ENCODE data around the gene TMEM259. TPM values are rescaled to one million over a fixed set of nuclear protein-coding genes. Genes with fewer than 3 reads are reported as not detected.

TMEM259 gene
- total and polyA plus RNA-seq, 2 experiments from 2014 or later, result 82.8 to 196 TPM

GRCh38 chr19:995051-995827 lies 25.7 kb downstream of the TMEM259 start:
- Histone ChIP-seq H3K9me2 (ENCODE audit: insufficient read depth) (no peaks in the 10 kb centered on the region), H2AFZ (no peak overlapping the region), H3K36me3 (ENCODE audit: insufficient read depth) (no peaks in the 10 kb centered on the region; the same call in 1 of the 2 replicates), H3K27ac (ENCODE audit: low read depth) (no peak overlapping the region), H3K4me3 (no peak overlapping the region), H3K4me1 (ENCODE audit: insufficient read depth) (no peaks in the 10 kb centered on the region), H4K20me1 (replicated peaks; ENCODE audit: insufficient read depth) (peaks cover 2% of the 10 kb centered on the region; the same call in 1 of the 2 replicates), H3K79me2 (replicated peaks; ENCODE audit: insufficient read depth) (no peaks in the 10 kb centered on the region), H3K4me2 (no peak overlapping the region), H3F3A (replicated peaks; ENCODE audit: low read depth) (peaks cover 27% of the 10 kb centered on the region), H3K27me3 (ENCODE audit: insufficient read depth) (peaks cover 31% of the 10 kb centered on the region)
- Mint-ChIP-seq H3K4me1 (no peaks in the 10 kb centered on the region; the same call in 1 of the 3 replicates), H3K4me3 (no peak overlapping the region), H3K36me3 (ENCODE audit: low read depth) (peaks cover 11% of the 10 kb centered on the region), H3K27me3 (ENCODE audit: insufficient read depth, low read depth, poor library complexity) (peaks cover 38% of the 10 kb centered on the region), H3K9me3 (no peaks in the 10 kb centered on the region), H3K27ac (no peak overlapping the region)
- ATAC-seq (no peak; the same call in 2 of the 3 replicates), DNase-seq (ENCODE audit: low spot score) (no peak)
- TF ChIP-seq EZH2phosphoT487 (IDR thresholded peaks at IDR 0.05; ENCODE audit: unreplicated experiment), result no peak
- no peak for TF ChIP-seq CREB1 (CRISPR knock-in tag; IDR thresholded peaks at IDR 0.05; ENCODE audit: low read depth)
- TF ChIP-seq, protein P1, sequence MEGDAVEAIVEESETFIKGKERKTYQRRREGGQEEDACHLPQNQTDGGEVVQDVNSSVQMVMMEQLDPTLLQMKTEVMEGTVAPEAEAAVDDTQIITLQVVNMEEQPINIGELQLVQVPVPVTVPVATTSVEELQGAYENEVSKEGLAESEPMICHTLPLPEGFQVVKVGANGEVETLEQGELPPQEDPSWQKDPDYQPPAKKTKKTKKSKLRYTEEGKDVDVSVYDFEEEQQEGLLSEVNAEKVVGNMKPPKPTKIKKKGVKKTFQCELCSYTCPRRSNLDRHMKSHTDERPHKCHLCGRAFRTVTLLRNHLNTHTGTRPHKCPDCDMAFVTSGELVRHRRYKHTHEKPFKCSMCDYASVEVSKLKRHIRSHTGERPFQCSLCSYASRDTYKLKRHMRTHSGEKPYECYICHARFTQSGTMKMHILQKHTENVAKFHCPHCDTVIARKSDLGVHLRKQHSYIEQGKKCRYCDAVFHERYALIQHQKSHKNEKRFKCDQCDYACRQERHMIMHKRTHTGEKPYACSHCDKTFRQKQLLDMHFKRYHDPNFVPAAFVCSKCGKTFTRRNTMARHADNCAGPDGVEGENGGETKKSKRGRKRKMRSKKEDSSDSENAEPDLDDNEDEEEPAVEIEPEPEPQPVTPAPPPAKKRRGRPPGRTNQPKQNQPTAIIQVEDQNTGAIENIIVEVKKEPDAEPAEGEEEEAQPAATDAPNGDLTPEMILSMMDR (conservative IDR thresholded peaks at IDR 0.05; ENCODE audit: low read depth in 2 of 2), result no peak
- TF ChIP-seq ZNF462 (CRISPR knock-in tag; IDR thresholded peaks at IDR 0.05), result no peak
- TF ChIP-seq EZH2 (IDR thresholded peaks at IDR 0.05; ENCODE audit: low read depth, unreplicated experiment), result no peak
- TF ChIP-seq ZNF114 (CRISPR knock-in tag; IDR thresholded peaks at IDR 0.05), result no peak

All from GM23338 (cell line).